ACC112 (cell line): ENCODE data around the gene C11orf52.

Source experiments
- H2AFZ ChIP-seq: fragments of 200-600 bp; sonication (generic); one replicate; pipeline ENCODE4 v1.6.0; 2017; ENCODE audit warnings: antibody characterized with exemption, low read length; ENCODE audit not compliant: unreplicated experiment
- H3K27ac ChIP-seq: fragments of 200-600 bp; sonication (generic); 2 replicates; pipeline ENCODE4 v1.5.1; 2014; ENCODE audit warnings: low read depth, mild to moderate bottlenecking, antibody characterized with exemption, low read length, moderate library complexity
- H3K27me3 ChIP-seq: fragments of 200-600 bp; sonication (generic); 2 replicates; pipeline ENCODE4 v1.6.1; 2014; ENCODE audit warnings: mild to moderate bottlenecking, antibody characterized with exemption, low read length, moderate library complexity, mixed read lengths; ENCODE audit not compliant: insufficient read depth
- H3K36me3 ChIP-seq: fragments of 200-600 bp; sonication (generic); 2 replicates; pipeline ENCODE4 v1.6.1; 2016; ENCODE audit warnings: mild to moderate bottlenecking, antibody characterized with exemption, low read length, moderate library complexity, mixed read lengths; ENCODE audit not compliant: insufficient read depth
- H3K4me1 ChIP-seq: fragments of 200-600 bp; sonication (generic); one replicate; pipeline ENCODE4 v1.6.1; 2016; ENCODE audit warnings: low read length, mixed read lengths; ENCODE audit not compliant: insufficient read depth, unreplicated experiment, control insufficient read depth
- H3K4me3 ChIP-seq: fragments of 200-600 bp; sonication (generic); 2 replicates; pipeline ENCODE4 v1.5.1; 2014; ENCODE audit warnings: mild to moderate bottlenecking, low read depth, low read length
- H3K79me2 ChIP-seq: fragments of 200-600 bp; sonication (generic); one replicate; pipeline ENCODE4 v1.6.0; 2016; ENCODE audit warnings: low read length; ENCODE audit not compliant: control insufficient read depth, unreplicated experiment, insufficient read depth

Gene C11orf52, protein sequence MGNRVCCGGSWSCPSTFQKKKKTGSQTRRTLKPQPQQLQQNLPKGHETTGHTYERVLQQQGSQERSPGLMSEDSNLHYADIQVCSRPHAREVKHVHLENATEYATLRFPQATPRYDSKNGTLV

DNA sequence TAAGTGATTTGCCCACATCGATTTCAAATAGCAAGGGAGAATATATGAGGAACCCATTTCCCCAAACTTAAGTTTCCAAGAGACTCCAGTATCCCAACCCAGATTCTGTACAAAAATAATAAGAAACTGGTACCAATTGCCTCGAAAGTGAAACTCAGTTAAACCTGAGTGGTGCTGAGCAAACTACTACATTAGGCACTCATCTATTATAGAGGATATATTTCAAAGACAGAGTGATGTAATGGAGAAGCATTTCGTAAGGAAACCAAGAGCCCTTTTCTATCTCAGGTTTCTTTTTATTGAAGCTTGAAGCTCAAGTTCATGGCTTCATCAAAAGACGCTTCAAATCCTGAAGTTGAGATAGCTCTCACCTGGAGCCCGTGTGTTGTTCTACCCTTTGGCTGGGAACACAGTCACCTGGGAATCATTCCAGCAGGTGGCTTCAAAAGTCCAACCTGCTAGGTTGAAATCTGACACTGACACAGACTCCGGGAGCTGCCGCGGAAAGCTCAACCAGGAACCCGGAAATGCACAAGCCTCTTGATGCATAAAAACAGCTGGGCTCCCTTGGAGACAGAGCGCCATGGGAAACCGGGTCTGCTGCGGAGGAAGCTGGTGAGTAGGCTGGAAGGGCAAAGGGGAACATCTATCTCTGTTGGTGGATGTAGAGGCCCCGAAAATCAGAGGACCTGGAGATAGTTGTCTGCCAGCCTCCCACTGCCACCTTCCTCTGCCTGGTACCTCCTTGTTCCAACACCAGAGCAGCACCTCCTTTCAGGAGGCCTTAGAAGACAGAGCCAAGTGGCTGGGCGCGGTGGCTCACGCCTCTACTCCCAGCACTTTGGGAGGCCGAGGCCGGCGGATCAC, at the start of gene C11orf52:
C11orf52 (plus strand) TSS at position 524 of the 867 bp plus-strand sequence; CDS start at position 584, 60 bp downstream.
- Histone ChIP-seq H3K4me3 (no peak within 1 kb of the TSS), H3K4me1 (peaks cover 37% of the 10 kb centered on the region), H3K79me2 (peaks cover 9% of the 10 kb centered on the region), H3K27ac (no peak within 1 kb of the TSS), H3K36me3 (no peaks in the 10 kb centered on the region), H2AFZ (no peak within 1 kb of the TSS), H3K27me3 (no peaks in the 10 kb centered on the region)

DNA sequence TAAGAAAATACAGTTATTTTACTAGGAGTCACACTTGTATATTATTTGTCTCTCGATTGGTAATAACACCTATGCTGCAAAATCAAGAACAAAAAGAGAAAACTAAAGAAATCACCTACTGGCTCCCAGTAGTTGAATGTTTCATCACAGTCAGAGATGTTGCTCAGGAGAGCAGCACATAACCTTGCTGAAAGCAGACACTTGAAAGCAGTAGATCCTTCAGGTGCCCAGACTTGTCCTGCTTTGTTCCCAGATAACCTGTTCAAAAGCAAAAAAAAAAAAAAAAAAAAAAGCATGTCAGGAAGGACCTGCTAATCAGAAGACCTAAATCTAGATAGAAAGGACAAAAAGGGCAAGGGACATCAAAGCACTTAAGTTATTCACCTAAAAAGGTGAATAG, 48.6 kb upstream of the C11orf52 start:
- Histone ChIP-seq H2AFZ (no peak overlapping the region), H3K27me3 (no peaks in the 10 kb centered on the region), H3K4me1 (no peaks in the 10 kb centered on the region), H3K27ac (no peak overlapping the region), H3K36me3 (peaks cover 11% of the 10 kb centered on the region; the same call in 1 of the 2 replicates), H3K79me2 (peaks cover 3% of the 10 kb centered on the region), H3K4me3 (peak overlapping the region; percentile 86; the same call in 1 of the 2 replicates)

DNA sequence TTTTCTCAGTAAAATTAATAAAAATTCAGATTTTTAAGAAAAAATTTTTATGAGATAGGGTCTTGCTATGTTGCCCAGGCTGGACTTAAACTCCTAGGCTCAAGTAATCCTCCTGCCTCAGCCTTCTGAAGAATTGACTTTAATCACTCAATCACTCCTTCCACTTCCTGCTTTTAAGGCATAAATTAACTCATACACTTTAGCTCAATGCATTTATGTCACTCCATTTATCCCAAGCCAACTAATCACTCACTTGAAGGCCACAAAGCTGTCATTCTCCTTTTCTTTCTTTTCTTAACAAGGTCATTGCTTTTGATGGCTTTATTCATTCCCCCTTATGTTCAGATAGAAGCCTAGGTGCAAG, 48.2 kb upstream of the C11orf52 start:
- H3K36me3 ChIP-seq, result 0 out of 2 replicates have a peak, but pooled peaks cover 7% of the 10 kb centered on the region
- peak overlapping the region; percentile 86 for H3K4me3 ChIP-seq
- no peak overlapping the region; the same call in 1 of the 2 replicates for H3K27ac ChIP-seq
- H3K4me1 ChIP-seq, result no peaks in the 10 kb centered on the region
- H3K79me2 ChIP-seq, result peaks cover 3% of the 10 kb centered on the region
- no peaks in the 10 kb centered on the region for H3K27me3 ChIP-seq
- peak overlapping the region; percentile 36 for H2AFZ ChIP-seq

DNA sequence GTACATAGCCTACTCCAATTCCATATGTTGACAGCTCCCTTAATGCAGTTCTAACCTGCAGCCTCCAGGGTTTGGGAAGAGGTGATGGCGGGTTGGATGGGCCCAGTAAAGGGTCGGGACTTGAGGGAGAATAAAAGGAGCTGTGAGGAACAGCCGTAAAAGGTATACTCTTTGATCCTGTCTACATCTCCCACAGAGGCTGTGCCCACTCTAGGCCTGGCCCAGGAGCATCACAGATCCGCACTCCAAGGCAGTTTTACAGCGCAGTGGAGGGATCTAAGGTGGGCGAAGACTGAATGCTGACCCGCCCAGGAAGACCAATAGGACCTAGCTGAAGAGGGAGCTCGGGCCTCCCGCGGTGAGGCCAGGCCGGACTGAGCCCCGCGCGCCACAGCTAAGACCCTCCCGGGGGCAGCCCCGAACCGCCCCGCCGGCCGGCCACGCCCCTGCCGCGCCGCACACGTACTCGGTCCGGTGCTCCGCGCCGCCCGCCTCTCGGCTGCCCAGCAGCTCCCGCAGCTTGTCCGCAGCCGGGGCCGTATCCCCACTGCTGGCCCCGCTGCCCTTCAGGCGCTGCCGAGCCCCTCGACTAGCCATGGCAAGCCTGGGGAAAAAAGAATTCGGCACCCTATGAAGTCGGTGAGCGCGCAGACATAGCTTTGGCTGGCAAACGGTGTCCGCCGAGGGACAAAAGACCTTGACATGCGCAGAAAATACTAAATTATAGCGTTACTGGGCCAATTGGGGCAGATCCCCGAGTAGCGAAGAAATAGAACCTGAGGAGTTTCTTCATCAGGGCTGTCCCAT, 47.6 kb upstream of the C11orf52 start, which contains the start of gene ALG9:
ALG9 (minus strand) TSS at position 696 of the 807 bp plus-strand sequence; CDS start at position 597, 99 bp downstream.
- H3K27ac ChIP-seq, result peak within 1 kb of the TSS; percentile 46
- H3K4me3 ChIP-seq, result peak within 1 kb of the TSS; percentile 86
- H2AFZ ChIP-seq, result peak within 1 kb of the TSS; percentile 36
- H3K79me2 ChIP-seq, result peaks cover 3% of the 10 kb centered on the region
- H3K36me3 ChIP-seq, result 0 out of 2 replicates have a peak, but pooled peaks cover 7% of the 10 kb centered on the region
- no peaks in the 10 kb centered on the region for H3K4me1 ChIP-seq
- no peaks in the 10 kb centered on the region for H3K27me3 ChIP-seq

DNA sequence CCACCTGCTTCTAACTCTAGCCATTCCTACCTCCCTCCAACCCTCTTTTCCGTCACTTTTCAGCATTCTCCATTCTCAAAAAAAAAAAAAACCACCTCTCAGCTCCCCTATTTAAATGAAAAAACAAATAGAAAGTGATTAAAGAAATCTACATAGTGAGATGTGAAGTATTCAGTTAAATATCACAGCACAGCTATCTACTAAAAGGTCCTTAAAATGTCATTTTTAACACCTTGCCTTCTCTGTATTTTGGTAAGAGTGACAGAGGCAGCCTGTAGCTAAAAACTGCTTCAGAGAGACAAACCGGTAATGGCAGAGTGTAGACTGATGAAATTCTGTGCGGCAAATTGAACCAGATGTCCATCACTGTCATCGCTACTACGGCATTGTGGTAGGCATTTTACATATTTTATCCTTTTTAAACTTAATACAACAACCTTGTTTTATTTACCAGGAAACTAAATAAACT, 47.0 kb upstream of the C11orf52 start:
- no peaks in the 10 kb centered on the region for H3K4me1 ChIP-seq
- H3K36me3 ChIP-seq, result 0 out of 2 replicates have a peak, but pooled peaks cover 7% of the 10 kb centered on the region
- H3K27ac ChIP-seq, result no peak overlapping the region
- peak overlapping the region; percentile 86 for H3K4me3 ChIP-seq
- H3K27me3 ChIP-seq, result no peaks in the 10 kb centered on the region
- H3K79me2 ChIP-seq, result peaks cover 3% of the 10 kb centered on the region
- H2AFZ ChIP-seq, result peak overlapping the region; percentile 36

DNA sequence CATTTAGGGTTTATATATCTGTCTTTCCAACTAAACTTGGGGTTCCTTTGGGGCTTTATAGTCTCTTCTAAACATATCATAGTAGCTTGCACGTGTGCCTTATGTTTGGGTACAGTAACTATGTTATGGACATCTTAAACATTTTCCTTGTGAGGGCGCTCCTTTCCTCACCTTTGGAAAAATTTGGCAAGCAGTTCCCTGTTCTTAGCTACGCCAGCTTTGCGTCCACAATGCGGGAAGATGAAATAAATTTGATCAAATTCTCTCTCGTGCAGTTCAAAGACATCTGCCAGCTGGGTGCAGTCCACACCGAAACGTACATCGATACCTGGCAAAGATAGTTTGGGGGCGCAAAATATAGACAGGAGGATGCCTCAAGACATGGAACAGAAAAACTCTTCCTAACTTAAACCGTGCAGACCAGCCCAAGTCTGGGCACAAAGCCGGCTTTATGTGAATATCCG, 40.3 kb upstream of the C11orf52 start:
- H3K4me3 ChIP-seq, result peak overlapping the region; percentile 84
- H3K4me1 ChIP-seq, result peaks cover 7% of the 10 kb centered on the region
- H3K36me3 ChIP-seq, result no peaks in the 10 kb centered on the region
- H3K27me3 ChIP-seq, result no peaks in the 10 kb centered on the region
- no peaks in the 10 kb centered on the region for H3K79me2 ChIP-seq
- H2AFZ ChIP-seq, result peak overlapping the region; percentile 91
- peak overlapping the region; percentile 87 for H3K27ac ChIP-seq

DNA sequence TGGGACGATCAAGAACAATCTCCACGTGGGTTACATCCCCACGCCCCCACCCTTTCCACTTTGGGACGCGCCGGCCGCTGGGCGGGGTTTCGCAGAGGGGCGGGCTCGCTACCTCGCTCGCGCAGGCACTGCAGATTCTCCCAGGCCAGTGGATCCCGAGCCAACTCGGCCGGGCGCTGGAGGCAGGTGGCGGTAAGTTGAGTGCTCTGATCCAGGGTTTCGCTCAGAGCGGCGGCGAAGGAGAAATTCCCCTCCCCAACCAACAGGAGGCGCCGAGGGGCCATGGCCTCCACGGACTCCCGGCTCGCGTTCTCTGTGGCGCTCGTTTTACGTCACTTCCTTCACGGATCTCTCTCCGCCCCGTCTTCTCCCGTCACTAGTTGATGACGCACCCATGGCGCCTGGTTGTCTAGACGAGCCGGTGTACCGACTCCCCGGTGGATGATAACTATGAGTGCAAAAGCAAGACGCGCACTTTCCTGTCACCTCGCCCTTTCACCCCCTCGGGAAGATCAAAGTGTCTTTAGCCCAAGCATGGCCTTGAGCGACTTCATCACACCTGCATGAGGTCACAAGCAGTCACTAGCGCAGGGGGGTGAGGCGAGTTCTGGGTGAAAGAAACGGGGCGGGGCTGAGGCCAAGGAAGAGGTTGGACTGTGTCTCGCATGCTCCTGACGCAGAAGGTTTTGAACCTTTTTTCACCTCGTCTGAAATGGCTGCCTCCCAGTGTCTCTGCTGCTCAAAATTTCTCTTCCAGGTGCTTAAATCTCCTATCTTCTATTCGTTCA, 39.7 kb upstream of the C11orf52 start, which contains the start of the genes CFAP68 and FDXACB1:
CFAP68 (plus strand) TSS at position 693 of the 788 bp plus-strand sequence; CDS start at position 713, 20 bp downstream.
FDXACB1 (minus strand) TSS at position 317 of the 788 bp plus-strand sequence; CDS start at position 284, 33 bp downstream.
- peak within 1 kb of the TSS; percentile 84 for H3K4me3 ChIP-seq
- peak within 1 kb of the TSS; percentile 91 for H2AFZ ChIP-seq
- no peaks in the 10 kb centered on the region for H3K36me3 ChIP-seq
- no peaks in the 10 kb centered on the region for H3K27me3 ChIP-seq
- H3K79me2 ChIP-seq, result no peaks in the 10 kb centered on the region
- peak within 1 kb of the TSS; percentile 87 for H3K27ac ChIP-seq
- H3K4me1 ChIP-seq, result peaks cover 7% of the 10 kb centered on the region

DNA sequence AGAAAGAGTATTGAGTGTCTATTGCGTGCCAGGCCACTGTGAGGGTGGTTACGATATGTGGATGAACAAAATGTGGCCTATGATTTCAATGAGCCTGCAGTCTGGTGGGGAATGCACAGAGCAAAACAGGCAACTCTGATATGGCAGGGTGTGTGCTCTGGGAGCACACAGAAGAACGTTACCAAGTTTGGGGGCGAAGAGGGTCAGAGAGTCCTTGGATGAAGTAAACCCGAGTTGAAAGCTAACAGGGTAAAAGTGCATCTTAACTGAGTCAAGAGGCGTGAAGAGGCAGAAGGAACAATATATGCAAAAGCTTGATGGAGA, 39.1 kb upstream of the C11orf52 start:
- peak overlapping the region; percentile 87 for H3K27ac ChIP-seq
- H3K27me3 ChIP-seq, result no peaks in the 10 kb centered on the region
- no peaks in the 10 kb centered on the region for H3K36me3 ChIP-seq
- H3K79me2 ChIP-seq, result no peaks in the 10 kb centered on the region
- peak overlapping the region; percentile 84 for H3K4me3 ChIP-seq
- H2AFZ ChIP-seq, result peak overlapping the region; percentile 87
- peaks cover 7% of the 10 kb centered on the region for H3K4me1 ChIP-seq

DNA sequence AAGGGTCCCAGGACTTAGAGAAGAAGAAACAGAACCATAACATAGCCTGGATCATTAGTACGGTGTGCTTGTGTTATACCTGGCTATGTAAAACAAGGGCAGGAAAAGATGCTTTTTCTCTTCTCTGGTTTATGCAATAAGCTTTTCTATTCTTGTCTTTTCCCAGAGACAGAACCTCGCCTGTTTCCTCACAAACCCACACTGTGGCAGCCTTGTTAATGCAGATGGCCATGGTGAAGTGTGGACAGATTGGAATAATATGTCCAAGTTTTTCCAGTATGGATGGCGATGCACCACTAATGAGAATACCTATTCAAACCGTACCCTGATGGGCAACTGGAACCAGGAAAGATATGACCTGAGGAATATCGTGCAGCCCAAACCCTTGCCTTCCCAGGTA, 36.5 kb upstream of the C11orf52 start:
- Histone ChIP-seq H3K4me3 (no peak overlapping the region), H3K27ac (no peak overlapping the region), H3K79me2 (no peaks in the 10 kb centered on the region), H3K4me1 (peaks cover 7% of the 10 kb centered on the region), H3K27me3 (no peaks in the 10 kb centered on the region), H3K36me3 (no peaks in the 10 kb centered on the region), H2AFZ (no peak overlapping the region)
